T-helper 17 cell (primary cell): ENCODE measurements around the gene GRID2. TPM values are rescaled to one million over a fixed set of nuclear protein-coding genes. Genes with fewer than 3 reads are reported as not detected.

Experiments used
- ATAC-seq: fragments of 150-1000 bp; cut with Tn5 transposase; 2 replicates; pipeline ENCODE4 v1.10.0; 2021; ENCODE audit warnings: mild to moderate bottlenecking, moderate library complexity
- DNase-seq, 3 donors: peaks; one replicate each; pipeline versions ENCODE4 v3.0.0 to v3.0.0-alpha.2; 2020 to 2021
- H3K9me3 ChIP-seq: one replicate; pipeline ENCODE4 v1.7.0; 2013; ENCODE audit warnings: low read length, mild to moderate bottlenecking; ENCODE audit not compliant: control insufficient read depth, poor library complexity, severe bottlenecking
- H3K27ac Mint-ChIP-seq: one replicate; pipeline ENCODE4 v1.8.0; 2022; ENCODE audit warnings: mild to moderate bottlenecking, moderate library complexity, mixed read lengths
- H3K27me3 Mint-ChIP-seq: one replicate; pipeline ENCODE4 v1.8.0; 2022; ENCODE audit warnings: mixed read lengths
- H3K36me3 Mint-ChIP-seq: one replicate; pipeline ENCODE4 v1.8.0; 2022; ENCODE audit warnings: low read depth, mixed read lengths
- H3K4me1 Mint-ChIP-seq: one replicate; pipeline ENCODE4 v1.8.0; 2022; ENCODE audit warnings: mild to moderate bottlenecking, mixed read lengths
- H3K4me3 Mint-ChIP-seq: one replicate; pipeline ENCODE4 v1.8.0; 2022; ENCODE audit warnings: mild to moderate bottlenecking, moderate library complexity, mixed read lengths
- total RNA-seq, 4 donors: library from RNA in 2 of 4; stranded (reverse) in 2 of 4; gene quantifications; one replicate each; pipeline ENCODE4 v1.2.3 and lab custom pipeline; 2022 to 2026

The GRID2 gene
- total RNA-seq, 2 donors from 2014 or later = not detected

DNA sequence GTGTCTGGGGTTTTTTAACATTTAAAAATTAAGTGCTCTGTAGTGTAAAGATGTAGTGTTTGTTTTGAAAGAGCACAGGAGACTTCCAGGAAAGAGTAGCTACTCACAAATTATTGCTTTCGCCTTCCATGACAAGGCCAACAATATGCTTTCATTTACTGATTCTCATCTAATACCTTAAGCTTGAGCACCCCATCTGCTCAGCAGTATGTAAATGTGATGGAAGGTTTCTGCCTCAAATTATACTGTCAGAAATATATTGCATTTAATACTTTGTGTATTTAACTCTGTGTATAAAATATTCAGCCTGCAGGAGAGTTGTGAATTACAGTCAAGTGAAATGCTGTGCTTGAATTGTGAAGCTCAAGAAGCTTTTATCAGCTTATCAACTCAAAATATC, 1228.5 kb downstream of the GRID2 start:
- DNase-seq = no peak
- no peaks in the 10 kb centered on the region for H3K27me3 Mint-ChIP-seq
- no peak for ATAC-seq
- H3K27ac Mint-ChIP-seq = no peak overlapping the region
- no peaks in the 10 kb centered on the region for H3K36me3 Mint-ChIP-seq
- H3K9me3 ChIP-seq = no peaks in the 10 kb centered on the region
- H3K4me1 Mint-ChIP-seq = no peaks in the 10 kb centered on the region
- no peak overlapping the region for H3K4me3 Mint-ChIP-seq

DNA sequence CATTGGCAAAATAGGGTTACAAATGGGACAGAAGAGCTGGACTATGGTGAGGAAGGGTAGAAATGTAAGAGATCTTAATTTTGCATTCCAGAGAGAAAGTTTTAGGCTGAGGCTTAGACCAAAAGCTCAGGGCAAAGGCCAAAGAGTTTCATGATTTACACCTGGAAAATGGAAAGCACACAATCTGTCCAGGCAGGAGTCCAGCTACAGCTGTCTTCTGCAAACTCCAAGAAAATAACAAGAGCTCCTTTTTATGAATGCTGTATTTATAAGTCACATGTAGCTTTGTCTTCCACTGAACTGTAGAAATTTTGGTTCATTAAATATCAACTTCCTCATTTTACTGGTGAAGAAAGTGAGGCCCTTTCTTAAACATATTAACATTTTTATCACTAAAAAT, 1236.8 kb downstream of the GRID2 start:
- no peak for DNase-seq
- H3K27ac Mint-ChIP-seq = no peak overlapping the region
- H3K27me3 Mint-ChIP-seq = no peaks in the 10 kb centered on the region
- H3K4me3 Mint-ChIP-seq = no peak overlapping the region
- no peaks in the 10 kb centered on the region for H3K4me1 Mint-ChIP-seq
- H3K36me3 Mint-ChIP-seq = no peaks in the 10 kb centered on the region
- no peak for ATAC-seq
- no peaks in the 10 kb centered on the region for H3K9me3 ChIP-seq

DNA sequence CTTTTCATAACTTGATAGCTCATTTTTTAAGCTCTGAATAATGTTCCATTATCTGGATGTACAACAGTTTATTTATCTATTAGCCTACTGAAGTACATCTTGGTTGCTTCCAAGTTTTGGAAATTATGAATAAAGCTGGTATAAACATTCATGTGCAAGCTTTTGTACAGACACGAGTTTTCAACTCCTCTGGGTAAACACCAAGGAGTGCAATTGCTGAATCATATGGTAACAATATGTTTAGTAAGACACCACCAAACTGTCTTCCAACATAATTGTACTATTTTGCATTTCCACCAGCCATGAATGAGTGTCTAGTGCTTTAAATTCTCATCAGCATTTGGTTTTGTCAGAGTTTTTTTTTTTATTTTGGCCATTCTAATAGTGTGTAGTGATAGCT, 1258.1 kb downstream of the GRID2 start:
- Mint-ChIP-seq H3K27me3 (no peaks in the 10 kb centered on the region), H3K4me3 (no peak overlapping the region), H3K27ac (no peak overlapping the region), H3K36me3 (no peaks in the 10 kb centered on the region), H3K4me1 (no peaks in the 10 kb centered on the region)
- no peaks in the 10 kb centered on the region for H3K9me3 ChIP-seq
- no peak for DNase-seq
- no peak for ATAC-seq

DNA sequence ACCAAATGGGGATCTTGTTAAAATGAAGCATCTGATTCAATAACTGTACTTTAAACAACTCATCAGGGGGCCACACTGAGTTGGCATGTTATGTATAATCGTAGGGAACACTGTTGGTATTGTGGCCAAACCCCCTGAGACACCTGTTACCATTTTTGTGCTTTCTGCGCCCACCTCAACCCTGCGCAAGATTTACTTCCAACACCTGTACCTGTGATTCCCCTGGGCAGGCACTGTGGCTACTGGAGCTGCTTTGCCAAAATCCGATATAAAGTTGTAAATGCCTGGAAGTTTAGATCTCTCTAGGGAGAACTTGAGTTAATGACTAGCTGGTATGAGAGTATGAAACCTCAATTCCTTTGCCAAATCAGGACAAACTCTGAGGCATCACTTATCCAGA, 1265.0 kb downstream of the GRID2 start:
- ATAC-seq = no peak
- H3K27me3 Mint-ChIP-seq = no peaks in the 10 kb centered on the region
- no peaks in the 10 kb centered on the region for H3K9me3 ChIP-seq
- H3K4me3 Mint-ChIP-seq = no peak overlapping the region
- no peak for DNase-seq
- H3K27ac Mint-ChIP-seq = no peak overlapping the region
- H3K4me1 Mint-ChIP-seq = no peaks in the 10 kb centered on the region
- H3K36me3 Mint-ChIP-seq = no peaks in the 10 kb centered on the region

DNA sequence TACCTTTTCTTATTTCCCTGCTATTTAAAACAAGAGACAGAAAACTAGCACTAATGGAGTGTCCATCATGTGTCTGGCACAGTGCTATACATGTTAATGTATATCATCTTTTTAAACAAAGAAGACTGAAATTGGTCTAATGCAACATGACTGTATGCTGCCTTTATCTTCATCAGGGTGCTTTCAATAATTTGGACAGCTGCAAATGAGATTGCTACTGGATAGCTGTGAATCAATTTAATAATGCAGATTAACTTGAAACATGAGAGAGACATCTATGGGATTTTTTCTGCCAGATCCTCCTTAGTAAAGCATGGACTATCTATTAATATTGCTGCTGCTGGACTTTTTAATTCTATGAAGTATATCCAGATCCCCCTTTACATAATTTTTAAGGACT, 1269.5 kb downstream of the GRID2 start:
- Mint-ChIP-seq H3K4me1 (no peaks in the 10 kb centered on the region), H3K27ac (no peak overlapping the region), H3K36me3 (no peaks in the 10 kb centered on the region), H3K4me3 (no peak overlapping the region), H3K27me3 (no peaks in the 10 kb centered on the region)
- no peak for DNase-seq
- ATAC-seq = no peak
- H3K9me3 ChIP-seq = no peaks in the 10 kb centered on the region

DNA sequence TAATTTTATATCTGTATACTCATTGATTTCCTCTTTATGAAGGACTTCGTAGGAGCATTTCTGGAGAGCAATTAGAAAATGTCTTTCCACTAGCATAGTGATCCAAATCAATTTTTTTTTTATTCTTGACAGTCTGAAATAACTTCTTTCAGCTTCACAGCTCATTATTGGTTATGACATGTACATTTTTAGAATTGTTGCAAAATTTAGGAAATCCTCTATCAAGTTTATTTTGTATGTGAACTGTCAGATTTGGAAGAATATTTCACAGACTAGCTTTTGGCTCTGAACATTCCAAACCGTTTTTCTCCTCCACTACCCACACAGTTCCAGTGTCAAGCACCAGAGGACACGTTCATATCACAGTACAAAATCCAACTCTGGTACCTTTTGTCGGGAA, 1275.2 kb downstream of the GRID2 start:
- no peaks in the 10 kb centered on the region for H3K36me3 Mint-ChIP-seq
- no peaks in the 10 kb centered on the region for H3K4me1 Mint-ChIP-seq
- no peak overlapping the region for H3K4me3 Mint-ChIP-seq
- ATAC-seq (no peak), DNase-seq (no peak)
- no peak overlapping the region for H3K27ac Mint-ChIP-seq
- H3K27me3 Mint-ChIP-seq = no peaks in the 10 kb centered on the region
- no peaks in the 10 kb centered on the region for H3K9me3 ChIP-seq

DNA sequence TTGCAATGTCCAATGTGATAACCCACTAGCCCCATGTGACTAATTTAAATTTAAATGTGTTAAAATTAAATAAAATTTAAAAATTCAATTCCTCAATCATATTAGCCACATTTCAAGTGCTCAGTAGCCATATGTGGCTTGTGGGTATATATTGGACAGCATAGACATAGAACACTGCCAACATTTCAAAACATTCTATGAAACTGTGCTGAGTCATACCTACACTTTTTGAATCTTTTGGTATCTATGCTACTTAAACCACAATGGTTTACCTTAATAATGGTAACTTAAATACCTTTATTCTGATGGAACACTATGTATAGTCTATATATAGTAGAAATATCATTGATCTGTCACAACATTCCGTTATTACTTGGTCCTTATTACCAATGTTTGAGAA, 1301.4 kb downstream of the GRID2 start:
- Mint-ChIP-seq H3K4me3 (no peak overlapping the region), H3K36me3 (no peaks in the 10 kb centered on the region), H3K27me3 (no peaks in the 10 kb centered on the region), H3K27ac (no peak overlapping the region), H3K4me1 (no peaks in the 10 kb centered on the region)
- H3K9me3 ChIP-seq = no peaks in the 10 kb centered on the region
- ATAC-seq (no peak), DNase-seq (no peak)

DNA sequence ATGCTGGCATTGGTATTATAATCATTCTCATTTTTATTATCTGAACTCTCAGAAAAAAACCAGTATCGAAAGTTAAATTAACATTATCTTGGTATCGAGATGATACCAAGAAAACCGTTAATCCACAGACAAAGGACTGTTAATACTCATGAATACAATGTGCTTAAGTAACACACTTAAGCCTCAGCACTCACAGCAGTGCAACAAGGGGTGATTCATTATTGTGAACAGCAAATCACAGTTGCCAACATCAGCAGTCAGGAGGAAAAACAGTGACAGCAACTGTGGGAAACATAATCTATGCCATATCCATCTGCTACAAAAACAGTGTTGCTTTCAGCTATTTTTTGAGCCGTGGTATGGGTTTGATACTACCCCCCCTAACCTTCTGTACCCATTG, 1313.8 kb downstream of the GRID2 start:
- ATAC-seq (no peak), DNase-seq (no peak)
- Mint-ChIP-seq H3K4me1 (no peaks in the 10 kb centered on the region), H3K27ac (no peak overlapping the region), H3K27me3 (no peaks in the 10 kb centered on the region), H3K4me3 (no peak overlapping the region), H3K36me3 (no peaks in the 10 kb centered on the region)
- no peaks in the 10 kb centered on the region for H3K9me3 ChIP-seq

DNA sequence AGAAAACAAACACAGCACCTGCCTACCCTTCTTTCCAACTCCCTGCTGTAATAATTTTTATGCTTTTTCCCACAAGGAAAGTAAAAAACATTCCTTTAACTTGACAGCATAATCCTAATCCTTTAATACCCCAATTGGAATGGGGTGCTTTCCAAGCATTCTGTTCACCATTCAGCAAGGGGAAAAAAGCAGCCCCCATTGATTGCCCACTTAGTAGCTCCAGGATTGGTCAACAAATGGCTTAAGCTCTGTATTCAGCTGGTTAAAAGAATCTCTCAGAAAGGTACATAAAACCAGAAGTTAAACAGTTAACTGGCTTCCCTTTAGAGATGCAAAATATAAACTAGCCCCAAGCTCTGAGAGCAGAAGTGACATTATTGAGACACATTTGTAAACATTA, 1330.0 kb downstream of the GRID2 start:
- Mint-ChIP-seq H3K27me3 (no peaks in the 10 kb centered on the region), H3K4me3 (no peak overlapping the region), H3K4me1 (no peaks in the 10 kb centered on the region), H3K27ac (no peak overlapping the region), H3K36me3 (no peaks in the 10 kb centered on the region)
- no peaks in the 10 kb centered on the region for H3K9me3 ChIP-seq
- no peak for ATAC-seq
- DNase-seq = no peak

DNA sequence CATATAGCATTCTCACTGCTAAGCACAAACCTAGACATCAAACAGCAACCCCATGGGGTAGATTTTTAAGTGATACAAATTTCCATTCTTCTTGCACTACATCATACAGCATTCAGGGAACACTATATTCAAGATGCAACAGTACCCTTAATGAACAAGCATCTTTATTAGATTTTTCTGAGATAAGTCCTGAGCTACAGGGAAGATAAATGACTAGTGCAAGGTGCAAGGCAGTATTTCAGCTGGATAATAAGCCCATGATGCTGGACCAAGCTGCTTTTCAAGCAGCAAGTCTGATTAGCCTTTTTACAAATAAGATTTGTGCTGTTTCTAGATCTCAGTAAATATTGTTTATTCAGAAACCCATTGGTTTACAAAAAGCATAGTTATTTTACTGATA, 1332.2 kb downstream of the GRID2 start:
- Mint-ChIP-seq H3K27me3 (no peaks in the 10 kb centered on the region), H3K27ac (no peak overlapping the region)

DNA sequence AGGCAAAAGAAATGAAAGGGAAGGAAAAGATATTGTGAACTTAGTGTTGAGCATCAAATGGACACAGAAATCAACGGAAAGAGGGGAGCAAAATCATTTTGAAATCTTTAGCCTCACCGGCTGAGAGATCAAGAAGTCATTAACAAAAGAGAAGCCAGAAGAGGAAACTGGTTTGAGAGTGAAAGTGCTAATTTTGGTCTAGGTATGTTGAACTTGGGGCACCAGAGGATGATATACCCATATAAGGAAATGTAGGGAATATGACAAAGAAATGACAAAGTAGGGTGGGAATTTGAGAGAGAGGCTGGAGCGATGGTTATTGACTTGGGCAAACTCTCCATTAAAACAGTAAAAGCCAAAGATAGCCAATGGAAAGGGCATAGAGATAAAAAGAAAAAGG, 1341.4 kb downstream of the GRID2 start:
- Mint-ChIP-seq H3K36me3 (no peaks in the 10 kb centered on the region), H3K4me3 (no peak overlapping the region), H3K27ac (no peak overlapping the region), H3K27me3 (no peaks in the 10 kb centered on the region), H3K4me1 (no peaks in the 10 kb centered on the region)
- no peak for DNase-seq
- ATAC-seq = no peak
- H3K9me3 ChIP-seq = no peaks in the 10 kb centered on the region

More for the DNA sequence above, 1332.2 kb downstream of the GRID2 start:
- H3K4me1 Mint-ChIP-seq = no peaks in the 10 kb centered on the region
- ATAC-seq (no peak), DNase-seq (no peak)
- no peaks in the 10 kb centered on the region for H3K9me3 ChIP-seq
- no peaks in the 10 kb centered on the region for H3K36me3 Mint-ChIP-seq
- no peak overlapping the region for H3K4me3 Mint-ChIP-seq

DNA sequence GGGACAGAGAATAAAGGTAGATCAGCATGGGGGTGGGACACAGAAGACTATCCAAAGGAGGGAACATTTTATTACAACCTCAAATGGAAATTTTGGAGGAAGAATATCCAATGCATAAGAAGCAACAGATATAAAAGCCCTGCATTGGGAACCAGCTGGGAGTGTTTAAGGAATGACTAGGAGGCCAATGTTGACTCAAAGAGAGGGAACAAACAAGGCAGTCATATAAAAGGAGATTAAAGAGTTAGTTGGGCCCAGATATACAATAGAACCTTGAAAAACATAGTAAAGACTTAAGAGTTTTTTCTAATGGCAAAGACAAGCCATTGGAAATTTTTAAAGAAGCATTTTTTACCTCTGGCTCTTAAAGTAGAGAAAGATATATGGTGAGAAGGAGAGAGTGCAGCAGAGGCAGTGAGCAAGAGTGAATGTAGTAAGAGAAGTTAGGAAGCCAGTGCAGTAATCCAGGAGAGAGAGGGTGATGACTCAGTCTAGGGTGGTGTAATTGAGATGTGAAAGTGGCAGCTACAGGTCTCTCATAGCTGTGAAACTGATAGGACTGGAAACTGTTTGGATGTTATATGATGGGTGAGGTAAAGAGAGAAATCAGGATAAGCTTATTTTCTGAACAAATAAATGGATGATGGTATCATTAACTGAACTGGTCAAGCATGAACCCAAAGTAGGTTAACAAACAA, 1342.6 kb downstream of the GRID2 start:
- Mint-ChIP-seq H3K4me1 (no peaks in the 10 kb centered on the region), H3K27ac (no peak overlapping the region), H3K27me3 (no peaks in the 10 kb centered on the region), H3K4me3 (no peak overlapping the region), H3K36me3 (no peaks in the 10 kb centered on the region)
- H3K9me3 ChIP-seq = no peaks in the 10 kb centered on the region
- ATAC-seq = no peak
- no peak for DNase-seq

DNA sequence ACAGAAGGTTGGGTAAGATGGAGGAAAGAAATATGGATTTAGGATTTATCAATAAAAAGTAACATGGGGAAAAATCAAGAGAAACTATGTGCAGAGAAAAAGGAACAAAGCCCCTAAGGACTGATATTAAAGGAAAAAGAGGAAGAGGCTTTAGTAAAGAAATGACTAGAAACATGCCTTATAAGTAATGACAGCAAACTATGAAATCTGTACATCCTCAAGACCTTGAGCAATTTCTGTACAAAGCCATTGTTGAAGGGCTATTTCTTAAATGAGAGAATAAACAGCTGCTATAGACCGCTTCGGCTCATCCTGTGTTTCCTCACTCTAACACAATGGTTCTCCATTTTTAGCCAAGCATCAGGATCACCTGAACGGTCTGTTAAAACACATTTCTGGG, 1344.5 kb downstream of the GRID2 start:
- H3K36me3 Mint-ChIP-seq = no peaks in the 10 kb centered on the region
- no peaks in the 10 kb centered on the region for H3K9me3 ChIP-seq
- H3K27me3 Mint-ChIP-seq = no peaks in the 10 kb centered on the region
- ATAC-seq = no peak
- H3K4me1 Mint-ChIP-seq = no peaks in the 10 kb centered on the region
- no peak overlapping the region for H3K4me3 Mint-ChIP-seq
- H3K27ac Mint-ChIP-seq = no peak overlapping the region
- no peak for DNase-seq

DNA sequence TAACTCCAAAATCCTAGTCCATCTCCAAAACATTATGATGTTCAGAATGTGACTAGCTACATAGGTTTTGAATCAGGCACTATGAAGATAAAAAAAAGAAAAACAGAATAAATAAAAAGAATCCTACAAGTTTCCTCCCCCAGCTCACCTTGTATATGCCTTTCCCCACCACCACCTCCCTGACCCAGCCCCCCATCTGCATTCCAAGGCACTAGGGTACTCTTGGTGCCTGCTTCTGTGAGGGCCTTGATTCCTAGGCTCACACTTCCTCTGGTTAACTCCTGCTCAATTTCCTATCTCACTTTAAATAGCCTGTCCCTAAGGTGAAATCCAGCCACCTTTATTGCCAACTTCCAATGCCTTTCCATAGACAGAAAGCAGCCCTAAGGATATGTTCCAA, 1346.1 kb downstream of the GRID2 start:
- no peaks in the 10 kb centered on the region for H3K4me1 Mint-ChIP-seq
- ATAC-seq (no peak), DNase-seq (no peak)
- no peak overlapping the region for H3K27ac Mint-ChIP-seq
- H3K27me3 Mint-ChIP-seq = no peaks in the 10 kb centered on the region
- no peak overlapping the region for H3K4me3 Mint-ChIP-seq
- H3K36me3 Mint-ChIP-seq = no peaks in the 10 kb centered on the region
- H3K9me3 ChIP-seq = no peaks in the 10 kb centered on the region
